ENCODE data around the gene TNFAIP1. TPM values are rescaled to one million over a fixed set of nuclear protein-coding genes. Genes with fewer than 3 reads are reported as not detected.

The TNFAIP1 gene
- total and polyA plus RNA-seq, 2 of the 4 experiments (the other 2 are of a cell fraction) = 49.1 to 62.9 TPM

DNA sequence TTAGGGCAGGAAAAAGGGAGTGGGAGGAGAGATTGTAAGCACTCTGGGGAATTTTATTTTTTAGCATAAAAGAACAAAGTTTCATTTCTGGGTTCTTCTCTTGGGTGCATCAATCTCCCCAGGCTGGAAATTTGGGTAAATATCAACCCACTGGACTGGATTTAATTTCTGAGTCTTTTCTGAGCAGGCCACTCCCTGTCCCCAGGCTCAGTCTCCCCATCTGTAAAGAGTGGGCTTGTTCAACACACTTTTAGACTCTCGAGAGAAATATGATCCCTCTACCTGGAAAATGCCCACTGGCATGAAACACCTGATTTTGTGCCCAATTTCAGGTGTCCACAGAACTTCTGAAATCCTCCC, 35.2 kb downstream of the TNFAIP1 start:
- 0 out of 3 replicates have a peak overlapping the region, but pooled peaks have one; percentile 16 for H2BK15ac ChIP-seq (ENCODE audit: low read depth, low read length)
- no peak for ATAC-seq (ENCODE audit: low read depth)
- peak overlapping the region; percentile 53; the same call in 1 of the 2 replicates for H3K23ac ChIP-seq (ENCODE audit: low read depth, low read length)
- BruUV-seq (replicated peaks) = no TSS peak
- TF ChIP-seq MXI1 (IDR thresholded peaks at IDR 0.05; ENCODE audit: borderline replicate concordance, low read depth, low read length) = no peak
- TF ChIP-seq, protein P1, sequence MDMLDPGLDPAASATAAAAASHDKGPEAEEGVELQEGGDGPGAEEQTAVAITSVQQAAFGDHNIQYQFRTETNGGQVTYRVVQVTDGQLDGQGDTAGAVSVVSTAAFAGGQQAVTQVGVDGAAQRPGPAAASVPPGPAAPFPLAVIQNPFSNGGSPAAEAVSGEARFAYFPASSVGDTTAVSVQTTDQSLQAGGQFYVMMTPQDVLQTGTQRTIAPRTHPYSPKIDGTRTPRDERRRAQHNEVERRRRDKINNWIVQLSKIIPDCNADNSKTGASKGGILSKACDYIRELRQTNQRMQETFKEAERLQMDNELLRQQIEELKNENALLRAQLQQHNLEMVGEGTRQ (IDR thresholded peaks at IDR 0.05; ENCODE audit: low read depth, low read length) = no peak
- TF ChIP-seq RFX5 (IDR thresholded peaks at IDR 0.05; ENCODE audit: low read depth, low read length) = no peak
- TF ChIP-seq CEBPB (IDR thresholded peaks at IDR 0.05; ENCODE audit: low read depth, low read length) = no peak
- TF ChIP-seq, protein P2, sequence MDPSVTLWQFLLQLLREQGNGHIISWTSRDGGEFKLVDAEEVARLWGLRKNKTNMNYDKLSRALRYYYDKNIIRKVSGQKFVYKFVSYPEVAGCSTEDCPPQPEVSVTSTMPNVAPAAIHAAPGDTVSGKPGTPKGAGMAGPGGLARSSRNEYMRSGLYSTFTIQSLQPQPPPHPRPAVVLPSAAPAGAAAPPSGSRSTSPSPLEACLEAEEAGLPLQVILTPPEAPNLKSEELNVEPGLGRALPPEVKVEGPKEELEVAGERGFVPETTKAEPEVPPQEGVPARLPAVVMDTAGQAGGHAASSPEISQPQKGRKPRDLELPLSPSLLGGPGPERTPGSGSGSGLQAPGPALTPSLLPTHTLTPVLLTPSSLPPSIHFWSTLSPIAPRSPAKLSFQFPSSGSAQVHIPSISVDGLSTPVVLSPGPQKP (IDR thresholded peaks at IDR 0.05; ENCODE audit: borderline replicate concordance, low read depth, low read length) = no peak
- TF ChIP-seq, protein P3, sequence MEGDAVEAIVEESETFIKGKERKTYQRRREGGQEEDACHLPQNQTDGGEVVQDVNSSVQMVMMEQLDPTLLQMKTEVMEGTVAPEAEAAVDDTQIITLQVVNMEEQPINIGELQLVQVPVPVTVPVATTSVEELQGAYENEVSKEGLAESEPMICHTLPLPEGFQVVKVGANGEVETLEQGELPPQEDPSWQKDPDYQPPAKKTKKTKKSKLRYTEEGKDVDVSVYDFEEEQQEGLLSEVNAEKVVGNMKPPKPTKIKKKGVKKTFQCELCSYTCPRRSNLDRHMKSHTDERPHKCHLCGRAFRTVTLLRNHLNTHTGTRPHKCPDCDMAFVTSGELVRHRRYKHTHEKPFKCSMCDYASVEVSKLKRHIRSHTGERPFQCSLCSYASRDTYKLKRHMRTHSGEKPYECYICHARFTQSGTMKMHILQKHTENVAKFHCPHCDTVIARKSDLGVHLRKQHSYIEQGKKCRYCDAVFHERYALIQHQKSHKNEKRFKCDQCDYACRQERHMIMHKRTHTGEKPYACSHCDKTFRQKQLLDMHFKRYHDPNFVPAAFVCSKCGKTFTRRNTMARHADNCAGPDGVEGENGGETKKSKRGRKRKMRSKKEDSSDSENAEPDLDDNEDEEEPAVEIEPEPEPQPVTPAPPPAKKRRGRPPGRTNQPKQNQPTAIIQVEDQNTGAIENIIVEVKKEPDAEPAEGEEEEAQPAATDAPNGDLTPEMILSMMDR (conservative IDR thresholded peaks at IDR 0.05; ENCODE audit: low read depth, low read length) = no peak
- no peak for TF ChIP-seq NFE2L2 (IDR thresholded peaks at IDR 0.05; ENCODE audit: low read depth, low read length)
- TF ChIP-seq RCOR1 (IDR thresholded peaks at IDR 0.05; ENCODE audit: insufficient replicate concordance, low read length) = no peak
- no peak for TF ChIP-seq FOS (IDR thresholded peaks at IDR 0.05; ENCODE audit: low read depth, low read length)
- peak overlapping the region; percentile 92 for H3K4ac ChIP-seq (ENCODE audit: low read depth, low read length)
- ChIA-PET POLR2A (ENCODE audit: unreplicated experiment) (no interaction called here), CTCF (interaction anchor here (1.3 kb wide), 1 partner anchor 14 kb away, joined by 6 read pairs; the partner anchor contains the start of gene POLDIP2)
- H2AFZ ChIP-seq (replicated peaks; ENCODE audit: low read length, poor library complexity) = peak overlapping the region; percentile 70
- H2AK9ac ChIP-seq (replicated peaks; ENCODE audit: low read depth, low read length, poor library complexity) = peak overlapping the region; percentile 33
- no peaks in the 10 kb centered on the region for H3K36me3 ChIP-seq (ENCODE audit: control insufficient read depth, insufficient read depth, low read length)
- H4K8ac ChIP-seq (ENCODE audit: low read depth in 2 of 2, low read length in 2 of 2) = peak overlapping the region; percentile 29 to 97
- peaks cover 5 to 27% of the 10 kb centered on the region in 2 experiments; a peak in 3 of 4 replicates for H3K79me1 ChIP-seq (ENCODE audit: low read depth in 1 of 2, low read length in 2 of 2)
- peak overlapping the region; percentile 62 for H2BK120ac ChIP-seq (ENCODE audit: low read depth, low read length)
- H2BK5ac ChIP-seq (ENCODE audit: low read depth, low read length, poor library complexity, severe bottlenecking) = no peak overlapping the region
- peak overlapping the region; percentile 52; the same call in 1 of the 2 replicates for H3K56ac ChIP-seq (ENCODE audit: extremely low read depth, insufficient read depth, low read length)
- H4K91ac ChIP-seq (ENCODE audit: insufficient read depth, low read depth, low read length) = peak overlapping the region; percentile 79
- peaks cover 14% of the 10 kb centered on the region; the same call in 1 of the 2 replicates for H3K4me1 ChIP-seq (ENCODE audit: control insufficient read depth, insufficient read depth, low read length)
- H2BK20ac ChIP-seq (ENCODE audit: low read depth, low read length) = peak overlapping the region; percentile 73
- H3K4me3 ChIP-seq (ENCODE audit: insufficient read depth, low read depth, low read length) = no peak overlapping the region
- H3K9me3 ChIP-seq (ENCODE audit: control insufficient read depth, insufficient read depth, low read length) = no peaks in the 10 kb centered on the region
- no peak for DNase-seq
- H3K14ac ChIP-seq (replicated peaks; ENCODE audit: low read depth, low read length) = peak overlapping the region; percentile 91
- no peaks in the 10 kb centered on the region for H3K27me3 ChIP-seq (ENCODE audit: control insufficient read depth, insufficient read depth, low read length)
- H3K9ac ChIP-seq (ENCODE audit: low read depth, low read length) = no peak overlapping the region; the same call in 1 of the 2 replicates
- no peak overlapping the region; the same call in 1 of the 2 replicates for H3K18ac ChIP-seq (ENCODE audit: low read depth, low read length)
- WGBS, 2 experiments (ENCODE audit: extremely low coverage in 2 of 2, insufficient read length in 1 of 2) = no CpG with 5 or more reads among the region's 1 CpG
- H4K5ac ChIP-seq (ENCODE audit: low read depth, low read length) = peak overlapping the region; percentile 40
- in situ Hi-C loops (cut with MboI; ENCODE audit: low sequenced_read_pairs) (no loop called here), intact Hi-C loops (cut with micrococcal nuclease) (no loop called here), dilution Hi-C loops (cut with HindIII; ENCODE audit: low sequenced_read_pairs, unreplicated experiment) (no loop called here)
- peaks cover 28% of the 10 kb centered on the region for H4K20me1 ChIP-seq (ENCODE audit: insufficient read depth, low read length)
- H3K9me1 ChIP-seq (ENCODE audit: insufficient read depth, low read length) = peaks cover 35% of the 10 kb centered on the region
- peak overlapping the region; percentile 29; the same call in 1 of the 2 replicates for H2AK5ac ChIP-seq (ENCODE audit: low read depth, low read length)
- H3K4me2 ChIP-seq (ENCODE audit: low read depth, low read length) = peak overlapping the region; percentile 70
- H3K27ac ChIP-seq (ENCODE audit: insufficient read depth, low read length) = peak overlapping the region; percentile 93; the same call in 1 of the 2 replicates

All from IMR-90 (cell line).